GM19099 (cell line): Measurements from ENCODE around the gene ASXL2.

Experiments
- POLR2A ChIP-seq: IDR thresholded peaks from 3 replicates; pipeline ENCODE4 v1.6.1; 2011; ENCODE audit warnings: low read depth; ENCODE audit not compliant: insufficient read length; ENCODE audit errors: extremely low read depth

ASXL2 gene

DNA sequence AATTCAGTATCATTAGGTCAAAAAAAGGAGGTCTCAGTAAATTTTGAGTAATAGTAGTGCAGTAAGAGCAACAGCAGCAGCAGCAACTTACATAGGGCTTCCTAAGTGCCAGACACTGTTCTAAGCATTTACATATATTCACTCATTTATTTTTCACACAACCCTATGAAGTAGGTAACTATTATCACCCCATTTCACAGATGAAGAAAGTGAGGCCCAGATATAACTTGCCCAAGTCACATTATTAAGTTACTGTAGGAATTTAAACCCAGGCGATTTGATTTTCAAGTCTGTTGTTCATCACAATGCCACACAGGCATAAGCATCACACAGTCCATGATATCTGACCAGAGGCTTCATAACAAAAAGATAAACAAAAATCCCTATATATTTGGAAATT, 114.7 kb downstream of the ASXL2 start:
- no peak for TF ChIP-seq POLR2A

DNA sequence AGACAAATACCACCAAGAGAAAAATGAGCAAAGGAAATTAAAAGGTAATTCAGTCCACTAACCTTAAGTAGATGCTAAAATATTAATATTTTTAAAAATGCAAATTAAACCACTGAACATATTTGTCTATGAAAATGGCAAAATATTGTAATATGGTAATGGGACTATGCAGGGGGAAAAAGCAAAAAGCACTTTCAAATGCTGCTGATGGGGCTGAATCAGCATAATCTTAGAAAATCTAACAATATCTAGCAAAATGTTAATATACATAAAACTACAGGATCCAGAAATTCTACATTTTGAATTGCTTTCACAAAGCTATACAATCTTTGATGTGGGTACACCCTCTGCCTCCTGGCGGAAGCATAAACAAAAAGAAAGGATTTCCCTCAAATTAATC, 118.0 kb downstream of the ASXL2 start:
- TF ChIP-seq POLR2A: no peak

DNA sequence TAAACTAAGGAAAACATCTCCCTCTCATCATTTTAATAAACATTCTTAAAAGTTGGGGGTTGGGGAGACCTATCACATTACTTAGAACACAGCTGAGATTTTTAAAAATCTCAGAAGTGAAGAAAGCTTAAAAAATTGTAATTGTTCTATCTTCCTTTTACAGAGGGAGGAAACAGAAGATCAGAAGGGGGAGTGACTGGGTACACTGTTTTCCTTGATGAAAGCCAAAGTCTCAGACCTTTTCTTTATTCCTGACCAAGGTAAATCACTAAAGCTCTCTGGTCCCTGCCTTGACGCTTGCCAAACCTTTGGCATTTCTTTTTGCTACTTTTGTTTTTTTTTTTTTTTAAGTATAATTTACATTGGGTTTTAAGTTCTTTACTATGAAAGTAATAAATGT, 119.9 kb downstream of the ASXL2 start:
- no peak for TF ChIP-seq POLR2A

DNA sequence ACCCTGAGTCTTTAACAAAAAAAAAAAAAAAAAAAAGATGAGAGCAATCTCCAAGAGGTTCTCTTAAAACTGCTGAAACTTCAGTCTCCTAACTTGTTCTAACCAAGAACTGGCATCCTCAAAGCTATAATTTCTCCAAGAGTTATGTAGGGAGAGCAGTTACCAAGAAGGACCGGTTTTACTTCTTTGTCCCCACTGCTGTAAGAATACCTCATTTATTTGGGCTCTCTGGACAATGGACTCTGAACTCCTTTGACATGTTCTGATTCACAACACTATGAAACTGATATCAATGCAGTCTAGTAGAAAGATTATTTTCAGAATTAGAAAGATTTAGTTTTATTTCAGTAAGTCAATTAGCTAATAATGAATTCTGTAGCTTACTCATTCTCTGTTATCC, 120.4 kb downstream of the ASXL2 start:
- TF ChIP-seq POLR2A: no peak

DNA sequence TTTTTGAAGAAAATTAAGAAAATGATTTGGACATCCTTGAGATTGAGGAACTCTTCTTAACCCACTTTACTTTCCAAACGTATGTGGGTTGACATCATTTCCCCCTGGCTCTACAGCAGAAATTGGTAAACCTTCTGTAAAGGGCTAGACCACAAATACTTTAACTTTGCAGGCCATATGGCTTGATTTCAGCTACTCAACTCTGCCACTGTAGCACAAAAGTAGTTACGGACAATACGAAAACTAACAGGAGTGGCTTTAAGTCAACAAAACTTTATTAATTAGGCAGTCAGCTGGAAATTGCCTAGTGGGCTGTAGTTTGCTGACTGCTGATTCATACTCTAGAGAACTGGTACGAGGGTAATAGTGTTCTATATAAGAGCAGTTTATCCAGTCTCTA, 121.8 kb downstream of the ASXL2 start:
- no peak for TF ChIP-seq POLR2A

DNA sequence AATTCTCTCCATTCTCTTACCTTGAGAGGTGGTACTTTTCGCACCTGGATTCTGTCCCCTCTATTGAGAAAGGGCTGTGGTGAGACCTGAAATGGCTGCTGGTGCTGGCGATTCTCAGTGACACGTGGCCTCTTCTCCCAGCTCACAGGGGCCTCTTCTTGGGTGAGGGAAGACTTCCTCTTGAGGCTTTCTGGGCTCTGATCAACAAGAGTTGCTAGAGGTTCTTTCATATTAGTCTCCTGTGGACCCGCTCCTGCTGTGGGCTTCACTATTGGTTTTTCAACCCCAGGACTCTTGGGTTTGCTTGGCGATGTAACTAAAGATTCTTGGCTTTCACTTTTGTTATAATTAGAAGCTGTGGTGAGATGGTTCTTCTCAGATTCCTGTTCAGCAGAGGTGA, 128.6 kb downstream of the ASXL2 start:
- TF ChIP-seq POLR2A: no peak

DNA sequence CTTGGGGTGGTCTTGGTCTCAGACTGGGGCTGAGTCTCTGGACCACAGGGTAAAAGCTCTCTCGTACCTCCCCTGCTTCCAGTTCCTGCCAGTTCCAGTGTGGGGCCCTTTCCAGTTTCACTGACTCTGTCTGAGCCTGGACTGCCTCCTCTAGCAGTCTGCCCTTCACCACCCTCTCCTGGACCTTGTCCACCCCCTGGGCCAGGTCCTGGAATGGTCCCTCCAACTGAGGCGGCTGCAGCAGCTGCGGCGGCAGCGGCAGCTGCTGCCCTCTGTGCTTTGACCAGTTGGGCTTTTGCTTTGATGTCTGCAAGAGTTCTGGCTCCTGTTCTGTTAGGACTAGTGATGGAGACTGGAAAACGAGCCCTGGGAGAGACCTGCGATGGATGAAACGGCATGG, 134.2 kb downstream of the ASXL2 start:
- TF ChIP-seq POLR2A: no peak

DNA sequence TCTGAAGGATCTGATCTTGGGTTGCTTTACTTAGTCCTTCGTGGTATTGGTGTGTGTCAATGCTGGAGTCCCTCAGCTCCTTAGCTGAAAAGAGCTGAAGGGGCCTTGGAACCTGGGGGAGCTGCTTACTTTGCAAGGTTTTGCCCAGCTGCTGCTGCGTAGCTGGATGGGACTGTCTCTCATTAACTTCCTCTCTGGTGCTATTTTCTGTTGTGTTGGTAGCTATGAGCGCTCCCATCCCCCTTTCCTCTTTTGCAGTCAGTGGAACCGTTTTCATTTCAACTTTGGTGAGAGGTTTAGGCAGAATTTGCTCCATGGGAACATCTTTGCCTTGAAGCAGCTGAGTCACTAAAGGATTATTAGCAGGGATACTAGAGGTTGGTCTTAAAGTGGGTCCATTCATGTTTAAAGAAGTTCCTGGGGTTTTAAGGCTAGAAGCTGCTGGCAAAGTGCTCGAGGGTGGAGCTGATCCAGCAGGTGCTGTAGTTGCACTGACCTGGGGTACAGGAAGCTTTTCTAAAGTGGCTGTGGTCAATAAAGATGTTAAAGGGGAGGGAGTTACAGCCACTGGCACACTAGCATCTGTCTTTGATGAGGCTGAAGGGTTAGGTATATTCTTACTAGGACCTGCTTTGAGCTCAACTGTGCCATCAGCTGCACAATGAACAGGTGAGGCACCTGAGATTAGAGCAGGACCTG, 135.0 kb downstream of the ASXL2 start:
- no peak for TF ChIP-seq POLR2A

DNA sequence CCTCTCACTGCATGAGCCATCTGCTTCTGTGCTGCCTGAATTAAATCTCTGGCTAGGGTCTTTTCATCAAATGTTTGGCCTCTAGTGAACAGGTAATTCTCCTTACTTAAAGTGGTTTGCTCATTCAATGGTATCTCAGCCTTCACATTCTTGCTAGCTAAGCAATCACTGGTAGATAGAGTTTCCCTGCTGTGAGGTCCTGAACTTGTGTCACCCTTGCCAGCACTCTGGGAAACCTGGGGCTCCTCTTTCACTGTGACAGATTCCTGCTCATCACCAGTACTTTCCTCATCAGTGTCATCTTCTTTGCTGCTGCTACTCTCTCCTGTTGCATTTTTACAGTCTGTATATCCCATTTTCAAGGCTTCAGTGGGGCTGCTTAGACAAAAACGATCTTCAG, 135.8 kb downstream of the ASXL2 start:
- no peak for TF ChIP-seq POLR2A

DNA sequence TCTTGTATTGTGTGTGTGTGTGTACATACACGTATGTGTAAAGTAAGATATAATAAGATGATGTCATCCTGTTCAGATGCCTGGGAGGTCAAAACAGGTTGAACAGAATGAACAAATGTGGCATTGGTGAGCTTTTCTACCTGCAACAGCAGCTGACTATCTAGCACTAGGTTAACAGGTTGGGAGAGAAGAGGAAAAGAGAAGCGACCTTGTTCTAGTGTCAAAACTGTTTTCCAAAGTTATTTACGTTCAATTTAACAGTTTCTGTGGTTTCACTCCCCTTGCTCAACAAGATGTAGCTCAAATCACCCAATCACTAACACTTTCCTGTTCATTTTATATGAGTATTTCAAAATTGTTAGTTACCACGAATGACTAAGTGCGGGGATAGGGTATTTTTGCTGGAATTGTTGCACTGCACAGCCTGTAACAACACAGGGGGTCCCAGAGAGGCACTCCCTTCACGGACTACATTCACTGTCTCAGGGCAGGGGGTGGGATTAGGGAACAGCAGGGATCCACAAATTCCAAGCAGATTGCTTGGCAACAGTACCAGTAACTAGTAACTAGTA, 137.4 kb downstream of the ASXL2 start:
- TF ChIP-seq POLR2A: no peak

DNA sequence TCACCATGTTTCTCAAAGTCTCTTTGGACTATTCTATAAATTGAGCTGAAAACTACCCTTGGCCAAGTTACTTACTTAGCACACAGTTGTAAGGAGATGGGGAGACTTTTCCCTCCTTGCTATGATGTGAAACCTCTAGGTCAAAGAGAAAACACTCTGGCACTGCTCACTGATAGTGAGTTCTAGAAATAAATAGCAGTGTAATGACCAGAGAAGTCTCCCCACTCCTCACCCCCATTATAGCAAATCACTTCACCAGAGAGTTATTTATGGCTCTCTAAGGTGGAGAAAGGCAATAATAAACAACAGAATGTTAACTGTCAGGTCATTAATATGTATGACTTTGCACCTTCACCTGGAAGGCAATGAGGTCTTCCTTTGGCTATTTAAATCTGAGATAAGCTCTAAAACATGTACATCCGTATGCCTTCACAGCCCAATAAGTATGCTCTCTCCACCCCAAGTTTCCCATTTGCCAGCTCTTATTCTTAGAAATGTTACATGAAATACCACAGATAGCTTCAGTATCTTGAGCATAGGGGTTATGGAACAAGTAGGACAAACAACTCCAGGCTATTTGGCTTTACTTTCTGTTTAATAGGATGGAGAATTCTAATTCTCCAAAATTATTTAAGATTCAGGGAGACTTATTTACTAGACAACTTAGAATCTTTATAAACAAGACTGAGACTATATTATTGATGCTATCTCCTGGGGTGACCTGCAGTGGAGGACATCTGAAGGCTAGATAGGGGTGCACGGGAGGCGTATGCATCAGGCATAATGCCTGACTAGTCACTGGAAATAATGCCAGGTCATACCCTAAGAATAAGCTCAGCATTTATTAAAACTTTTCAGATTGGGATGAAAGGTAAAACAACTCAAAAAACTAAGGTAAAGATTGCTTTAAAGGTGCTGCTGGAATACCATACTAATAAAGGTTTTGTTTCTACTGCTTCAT, 139.6 kb downstream of the ASXL2 start:
- no peak for TF ChIP-seq POLR2A

DNA sequence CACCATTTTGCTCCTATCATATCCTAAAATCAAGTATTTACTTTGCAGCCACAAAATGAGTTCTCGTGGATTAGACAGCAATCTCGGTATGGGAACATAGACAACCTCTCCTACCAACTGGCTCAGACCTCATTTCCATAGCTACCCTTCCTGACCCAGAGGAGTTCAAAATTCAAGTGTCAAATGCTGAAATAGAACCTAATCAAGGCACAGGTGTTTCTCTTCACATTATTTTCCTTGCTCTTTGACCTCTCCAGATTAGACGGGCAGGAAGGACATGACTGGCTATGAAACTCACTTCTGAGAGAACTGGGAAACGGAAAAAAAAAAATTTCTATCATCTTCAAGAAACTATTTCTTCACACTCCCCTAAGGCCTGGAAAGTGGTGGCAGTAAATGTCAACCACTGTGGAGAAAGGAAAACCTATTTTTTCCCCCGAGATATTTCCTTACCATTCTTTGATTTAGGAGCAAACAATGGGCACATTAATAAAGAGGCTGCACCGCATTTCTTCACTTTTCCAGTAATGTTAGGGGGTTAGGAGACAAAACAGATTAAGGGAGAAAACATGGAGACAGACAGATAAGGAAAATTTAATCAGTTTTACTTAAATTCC, 141.3 kb downstream of the ASXL2 start:
- no peak for TF ChIP-seq POLR2A

DNA sequence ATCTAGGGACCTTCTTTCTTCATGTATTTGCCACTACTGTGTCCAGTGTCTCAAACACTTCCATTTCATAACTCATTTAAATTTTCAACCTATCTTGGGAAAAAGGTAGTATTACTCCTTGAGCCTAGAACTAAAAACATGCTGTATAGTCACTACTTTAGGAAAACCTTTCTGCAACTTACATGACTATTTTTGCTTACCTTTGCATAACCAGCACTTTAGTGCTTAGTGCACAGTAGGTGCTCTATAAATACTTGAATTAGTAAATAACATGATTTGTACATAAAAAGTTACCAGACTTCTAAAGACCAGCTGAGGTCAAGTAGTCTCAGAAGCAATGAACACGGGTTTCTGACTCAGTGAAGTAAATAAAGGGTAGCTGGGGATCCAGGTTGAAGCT, 142.5 kb downstream of the ASXL2 start:
- no peak for TF ChIP-seq POLR2A

DNA sequence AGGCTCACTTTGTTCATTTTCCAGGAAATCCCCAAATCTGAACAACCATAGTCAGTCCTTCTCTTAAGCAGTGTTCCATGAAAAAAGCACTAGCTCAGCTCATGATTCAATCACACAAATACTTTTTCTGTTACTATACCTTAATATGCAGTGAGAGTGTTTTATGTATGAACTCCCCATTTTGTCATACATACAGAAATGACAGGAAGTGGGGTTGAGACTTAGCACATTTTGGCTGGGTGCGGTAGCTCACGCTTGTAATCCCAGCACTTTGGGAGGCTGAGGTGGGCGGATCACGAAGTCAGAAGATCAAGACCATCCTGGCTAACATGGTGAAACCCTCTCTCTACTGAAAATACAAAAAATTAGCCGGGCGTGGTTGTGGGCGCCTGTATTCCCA, 149.7 kb downstream of the ASXL2 start:
- no peak for TF ChIP-seq POLR2A

DNA sequence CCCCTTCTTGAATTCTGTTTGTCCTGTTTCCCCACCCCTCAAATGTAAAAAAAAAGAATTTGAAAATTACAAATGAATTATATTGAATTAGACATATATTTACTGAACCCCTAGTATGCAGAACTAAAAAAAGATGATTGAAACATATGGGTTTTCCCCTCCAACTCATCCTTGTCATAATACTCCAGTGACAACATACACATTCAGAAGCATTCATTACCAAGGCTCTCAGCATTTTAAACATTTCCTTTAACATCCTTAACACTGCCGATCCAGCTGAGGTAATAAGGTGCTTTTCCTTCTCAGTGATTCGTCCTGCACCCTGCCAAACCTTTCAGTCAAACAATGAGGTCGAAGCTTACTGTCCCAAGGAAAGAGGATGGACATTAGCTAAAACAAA, 151.8 kb downstream of the ASXL2 start:
- no peak for TF ChIP-seq POLR2A
